Cerebellar nuclear complex (tissue), 1 donor: ENCODE measurements around the gene CCDC126.
"Not testable (repeated sequence)": the region's sequence is repeated elsewhere in the genome, so short reads cannot be mapped to it uniquely, and the experiment has no call there.

Source experiments
- DNase-seq, 2 experiments: peaks; one replicate each; lab custom pipeline; 2025; lab: John Stamatoyannopoulos, UW

The CCDC126 gene, protein sequence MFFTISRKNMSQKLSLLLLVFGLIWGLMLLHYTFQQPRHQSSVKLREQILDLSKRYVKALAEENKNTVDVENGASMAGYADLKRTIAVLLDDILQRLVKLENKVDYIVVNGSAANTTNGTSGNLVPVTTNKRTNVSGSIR

DNA sequence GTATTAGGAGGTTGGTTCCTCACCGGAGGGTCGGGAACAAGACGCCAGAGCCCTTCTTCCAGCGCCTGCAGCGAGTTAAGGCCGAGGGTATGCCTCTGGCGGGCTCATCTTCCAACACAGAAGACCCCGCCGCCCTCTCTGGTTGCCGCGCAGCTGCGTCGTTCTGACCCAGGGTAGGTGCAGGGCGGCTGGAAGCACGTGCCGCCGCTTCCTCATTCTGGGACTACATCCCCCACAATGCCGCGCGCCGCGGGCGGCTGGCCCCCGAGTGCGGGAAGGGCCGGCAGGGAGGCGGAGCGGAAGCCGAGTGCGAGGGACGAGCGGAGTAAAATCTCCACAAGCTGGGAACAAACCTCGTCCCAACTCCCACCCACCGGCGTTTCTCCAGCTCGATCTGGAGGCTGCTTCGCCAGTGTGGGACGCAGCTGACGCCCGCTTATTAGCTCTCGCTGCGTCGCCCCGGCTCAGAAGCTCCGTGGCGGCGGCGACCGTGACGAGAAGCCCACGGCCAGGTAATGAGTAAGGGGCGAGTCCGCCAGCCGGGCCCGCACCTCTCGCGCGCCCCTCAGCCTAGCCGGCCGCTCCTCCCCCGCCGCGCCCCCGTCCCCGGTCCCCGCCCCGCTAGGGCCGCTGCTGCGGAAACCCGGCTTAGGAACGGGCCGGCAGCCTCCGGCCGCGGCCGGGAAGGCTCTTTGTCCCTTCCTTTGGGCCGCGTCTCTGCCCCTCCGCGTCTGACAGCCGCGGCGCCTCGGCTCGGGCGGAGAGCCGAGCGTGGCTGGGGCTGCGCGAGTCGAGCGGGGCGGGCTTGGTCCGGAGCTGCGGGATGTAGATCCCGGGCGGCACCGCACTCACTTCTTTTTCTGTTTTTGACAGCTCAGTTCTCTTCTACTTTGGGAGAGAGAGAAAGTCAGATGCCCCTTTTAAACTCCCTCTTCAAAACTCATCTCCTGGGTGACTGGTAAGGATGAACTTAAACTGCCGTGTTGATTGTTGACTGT, at the start of gene CCDC126:
CCDC126 (plus strand) TSS at position 289 of the 998 bp plus-strand sequence. CDS start 13,934 bp downstream, outside the sequence.
- DNase-seq, result peak in 1 of 2 experiments; percentile 35

DNA sequence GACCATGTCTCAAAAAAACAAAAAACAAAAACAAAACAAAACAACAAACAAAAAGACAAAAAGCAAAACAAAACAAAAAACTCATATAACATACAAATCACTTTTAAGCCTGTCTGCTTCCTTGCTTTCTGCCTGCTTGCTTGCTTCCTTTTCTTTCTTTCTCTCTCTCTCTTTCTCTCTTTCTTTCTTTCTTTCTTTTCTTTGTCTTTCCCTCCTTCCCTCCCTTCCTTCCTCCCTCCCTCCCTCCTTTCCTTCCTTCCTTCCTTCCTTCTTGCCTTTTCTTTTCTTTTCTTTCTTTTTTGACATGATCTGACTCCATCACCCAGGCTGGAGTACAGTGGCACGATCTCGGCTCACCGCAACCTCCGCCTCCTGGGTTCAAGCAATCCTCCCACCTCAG, 49.5 kb upstream of the CCDC126 start:
- DNase-seq, result no peak

DNA sequence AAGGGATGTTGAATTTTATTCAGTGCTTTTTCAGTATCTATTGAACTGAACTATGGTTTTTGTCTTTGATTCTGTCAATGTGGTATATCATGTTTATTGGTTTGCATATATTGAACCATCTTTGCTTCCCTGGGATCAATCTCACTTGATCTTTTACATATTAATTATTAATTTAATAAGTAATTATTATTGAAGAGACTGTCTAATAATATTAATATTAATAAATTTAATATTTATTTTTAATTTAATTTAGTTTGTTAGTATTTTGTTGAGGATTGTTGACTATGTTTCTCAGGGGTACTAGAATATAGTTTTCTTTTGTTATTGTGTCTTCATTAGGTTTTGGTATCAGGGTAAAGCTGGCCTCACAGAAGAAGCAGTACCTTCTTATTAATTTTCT, 38.9 kb upstream of the CCDC126 start:
- DNase-seq, result no peak

DNA sequence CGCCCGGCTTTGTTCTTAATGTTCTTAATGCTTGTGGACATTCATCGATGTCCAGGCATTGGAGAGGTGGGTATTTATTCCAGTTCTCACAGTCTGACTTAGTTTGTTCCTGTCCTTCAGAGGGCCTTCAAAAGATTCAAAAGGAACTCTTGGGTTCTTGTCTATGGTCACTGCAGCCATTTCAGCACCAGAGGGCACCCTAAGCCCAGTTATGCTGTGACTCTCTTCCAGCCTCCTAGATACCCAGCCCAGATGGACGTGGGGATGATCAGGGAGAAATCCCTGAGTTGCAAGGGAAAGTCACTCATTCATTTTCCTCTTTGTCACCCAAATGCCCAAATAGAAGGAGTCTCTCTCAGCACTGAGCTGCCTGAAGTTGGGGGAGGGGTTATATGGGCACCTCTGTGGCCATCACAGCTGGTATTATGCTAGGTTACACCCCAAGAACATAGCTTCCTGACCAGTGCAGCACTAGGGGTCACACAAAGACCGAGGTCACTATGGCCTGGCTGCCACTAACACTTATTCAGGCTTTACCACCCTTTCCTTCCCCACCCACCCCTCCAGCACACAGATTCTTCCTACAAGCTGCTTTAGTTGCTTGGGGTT, 26.5 kb upstream of the CCDC126 start:
- DNase-seq, result peak in 1 of 2 experiments; percentile 2

DNA sequence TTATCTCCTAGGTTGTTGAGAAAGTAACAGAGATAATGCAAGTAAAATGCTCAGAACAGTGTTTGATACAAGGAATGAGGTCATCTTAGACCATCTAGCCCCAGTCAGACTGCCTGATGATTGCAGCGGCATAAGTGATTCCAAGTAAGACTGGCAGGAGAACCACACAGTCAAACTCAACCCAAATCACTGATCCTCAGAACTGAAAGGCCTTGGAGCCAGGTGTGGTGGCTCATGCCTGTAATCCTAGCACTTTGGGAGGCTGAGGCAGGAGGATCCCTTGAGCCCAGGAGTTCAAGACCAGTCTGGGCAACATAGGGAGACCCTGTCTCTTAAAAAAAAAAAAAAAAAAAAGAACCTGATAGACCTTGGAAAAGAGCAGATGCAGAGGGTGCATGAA, 15.2 kb upstream of the CCDC126 start:
- not testable (repeated sequence) for DNase-seq

DNA sequence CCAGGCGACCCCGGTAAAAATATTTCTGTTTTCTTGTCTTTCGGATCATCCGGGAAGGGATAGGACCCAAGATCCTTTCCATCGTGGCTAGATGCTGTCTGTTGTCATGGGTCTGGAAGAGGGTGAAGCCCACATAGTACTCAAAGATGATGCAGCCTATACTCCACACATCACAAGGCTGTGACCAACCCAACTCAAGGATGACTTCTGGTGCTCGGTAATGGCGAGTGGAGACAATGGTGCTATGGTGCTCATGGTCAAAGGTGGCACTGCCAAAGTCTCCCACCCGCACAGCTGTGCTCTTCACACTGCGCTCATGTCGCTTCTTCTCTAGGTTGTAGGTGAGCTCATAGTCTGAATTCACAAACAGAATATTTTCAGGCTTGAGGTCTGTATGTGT, 11.9 kb upstream of the CCDC126 start:
- not testable (repeated sequence) for DNase-seq

DNA sequence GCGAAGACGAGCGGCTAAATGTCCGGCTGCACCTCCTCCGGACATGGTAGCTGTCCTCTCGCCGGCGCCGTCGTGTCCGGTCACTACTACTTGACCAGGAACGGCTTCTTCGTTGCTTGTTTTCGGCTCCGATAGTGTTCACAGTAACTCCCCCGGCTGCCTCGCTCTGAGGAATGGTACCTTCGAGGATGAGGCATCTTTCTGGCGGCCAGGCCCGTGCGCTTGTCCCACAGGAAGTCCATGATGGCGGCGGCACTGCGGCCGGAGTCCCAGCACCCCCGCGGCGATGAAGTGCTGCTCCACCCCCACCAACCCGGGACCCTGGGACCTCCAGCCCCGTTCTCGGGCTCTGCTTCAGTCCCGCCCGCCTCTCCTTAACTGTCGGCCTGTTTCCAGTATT, 11.0 kb upstream of the CCDC126 start:
- no peak for DNase-seq

DNA sequence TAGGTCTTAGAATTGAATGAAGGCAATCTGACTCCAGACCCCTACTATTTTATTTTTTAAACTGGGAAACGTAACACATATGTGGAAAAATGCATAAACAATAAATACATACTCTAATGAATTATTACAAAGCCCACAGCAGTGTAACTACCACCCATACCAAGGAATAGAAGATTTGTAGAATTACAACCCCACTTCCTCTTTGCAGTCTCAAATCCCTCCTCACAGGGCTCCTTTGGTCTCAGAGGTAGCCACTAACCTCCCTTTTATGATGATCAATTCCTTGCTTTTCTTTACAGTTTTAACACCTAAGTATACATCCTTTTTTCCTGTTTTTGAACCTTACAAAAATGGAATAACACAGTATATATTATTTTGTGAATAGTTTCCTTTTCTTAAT, 6.7 kb upstream of the CCDC126 start:
- no peak for DNase-seq

DNA sequence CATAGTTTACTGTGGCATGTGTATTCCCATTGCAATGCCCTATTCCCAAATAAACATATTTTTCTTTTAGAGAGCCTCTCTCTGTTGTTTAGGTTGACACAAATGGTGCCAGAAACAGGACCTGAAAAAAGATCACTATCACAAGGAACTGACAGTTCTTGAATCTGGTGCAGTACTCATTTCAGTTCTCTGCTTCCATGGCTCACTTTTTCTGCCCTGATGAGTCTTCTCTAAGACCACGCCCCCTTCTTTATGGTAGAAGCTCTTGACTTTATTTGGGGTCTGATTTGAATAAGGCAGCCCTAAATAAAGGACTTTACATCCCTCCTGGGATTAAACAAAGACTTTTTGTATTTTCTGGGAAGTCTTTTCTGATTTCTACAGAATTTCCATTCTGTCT, 3.5 kb upstream of the CCDC126 start:
- DNase-seq, result no peak

DNA sequence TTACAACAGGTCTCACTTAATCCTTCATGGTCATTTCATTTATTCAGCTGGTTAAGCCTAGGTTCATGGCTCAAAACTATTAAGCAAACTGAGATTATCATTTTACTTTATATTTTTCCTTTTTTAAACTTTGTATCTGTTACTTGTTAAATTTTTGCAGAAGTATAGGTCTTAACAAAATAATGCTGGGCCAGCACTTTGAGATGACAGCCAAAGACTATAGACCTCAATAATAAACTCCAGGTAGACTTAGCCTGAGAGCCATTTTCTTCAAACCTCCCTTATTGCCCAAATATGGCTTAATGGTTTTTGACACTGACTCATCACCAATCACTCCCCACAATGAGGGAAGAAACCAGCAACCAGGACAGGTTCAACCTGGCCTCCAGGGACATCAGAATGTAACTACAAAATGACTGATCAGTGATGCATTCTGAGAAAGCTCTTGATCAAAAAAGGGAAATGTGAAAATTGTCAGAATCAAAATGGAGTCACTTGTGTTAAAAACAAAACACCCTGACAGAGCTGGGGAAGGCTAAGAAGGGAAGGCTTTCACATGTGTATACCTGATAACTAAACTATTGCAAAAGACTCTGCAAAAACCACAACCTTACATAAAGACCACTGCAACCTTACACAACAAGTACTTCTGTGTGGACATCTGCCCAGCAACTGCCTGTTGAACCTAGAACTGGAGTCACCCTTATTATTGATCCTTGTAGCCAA, 2.1 kb upstream of the CCDC126 start:
- no peak for DNase-seq

DNA sequence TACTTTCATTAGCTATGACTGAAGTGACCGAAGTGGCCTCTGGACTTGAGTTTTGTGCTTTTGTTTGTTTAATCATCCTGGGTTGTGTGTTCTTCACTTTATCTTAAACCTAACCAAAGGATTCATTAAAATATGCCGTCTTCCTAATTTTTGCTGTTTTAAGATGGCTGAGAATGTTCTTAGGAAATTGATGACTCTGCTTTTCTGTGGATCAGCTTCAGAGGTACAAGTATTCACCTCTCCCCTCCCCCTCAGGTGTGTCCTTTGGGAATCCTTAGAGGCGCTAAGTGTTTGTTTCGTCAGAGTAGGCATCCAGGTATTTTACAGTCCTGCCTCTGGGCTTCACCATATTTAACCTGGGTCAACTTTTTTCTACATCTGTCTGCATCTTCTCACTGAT, 1.1 kb downstream of the CCDC126 start:
- DNase-seq, result no peak

DNA sequence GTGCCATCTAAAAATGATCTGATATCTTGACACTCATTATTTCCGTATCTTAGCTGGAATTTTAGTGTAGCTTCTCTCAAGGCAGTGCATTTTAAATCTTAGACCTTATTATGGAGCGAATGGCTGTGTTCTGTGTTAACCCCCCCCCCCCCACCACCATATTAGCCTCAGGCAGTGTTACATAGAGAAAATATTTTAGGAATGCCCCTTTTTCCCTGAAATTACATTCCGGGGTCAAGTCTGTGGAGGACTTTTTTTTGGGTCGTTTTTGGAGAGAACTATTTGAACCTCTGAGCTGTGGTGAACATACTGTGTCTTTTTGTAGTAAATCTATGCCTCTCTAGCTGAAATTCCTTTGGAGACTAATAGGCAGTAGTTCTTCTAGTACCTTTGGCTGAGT, 3.1 kb downstream of the CCDC126 start:
- DNase-seq, result no peak

DNA sequence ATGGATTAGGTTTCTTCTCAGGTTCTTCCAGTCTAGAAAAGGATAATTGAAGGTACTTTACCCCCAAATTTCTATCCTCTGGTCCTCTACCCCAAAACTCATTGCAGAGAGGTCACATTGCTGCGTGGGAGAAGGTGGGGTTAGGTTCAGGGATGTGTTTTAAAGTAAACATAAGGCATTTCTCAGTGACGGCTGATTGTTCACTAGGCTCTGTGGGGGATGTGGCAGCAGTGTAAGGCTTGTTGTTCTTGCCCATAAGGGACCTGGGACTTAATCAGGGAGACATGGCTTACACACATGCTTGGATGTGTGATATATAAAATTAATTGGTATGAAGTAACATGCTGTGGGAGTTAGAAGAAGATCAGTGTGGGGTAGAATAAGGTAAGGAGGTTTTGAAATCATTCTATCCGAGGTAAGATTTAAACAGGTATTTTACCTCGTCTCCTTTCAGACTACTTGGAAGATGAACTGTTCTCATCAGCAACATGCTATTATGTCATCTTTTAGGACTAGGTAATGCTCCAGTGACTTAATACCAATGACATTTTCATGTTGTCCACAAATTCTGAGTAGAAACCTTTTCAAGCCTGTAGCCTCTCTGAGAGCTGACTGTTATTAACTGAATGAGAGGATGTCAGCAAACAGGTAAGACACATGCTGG, 6.6 kb downstream of the CCDC126 start:
- no peak for DNase-seq

DNA sequence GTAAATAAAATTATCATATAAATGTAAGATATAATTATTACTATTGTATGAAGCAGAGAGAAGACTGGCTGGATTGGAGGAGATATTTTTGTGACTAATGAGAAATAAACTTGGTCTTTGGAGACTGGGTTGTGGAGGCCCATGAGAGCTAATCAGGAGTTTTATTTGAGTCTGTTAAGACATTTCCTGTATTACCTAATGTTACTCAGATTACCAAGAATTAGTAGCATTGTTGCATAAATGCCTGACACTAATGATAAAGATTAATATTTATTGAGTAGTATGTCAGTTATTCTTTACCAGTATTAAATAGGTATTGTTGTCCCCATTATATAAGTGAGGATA, 7.1 kb downstream of the CCDC126 start:
- no peak for DNase-seq

DNA sequence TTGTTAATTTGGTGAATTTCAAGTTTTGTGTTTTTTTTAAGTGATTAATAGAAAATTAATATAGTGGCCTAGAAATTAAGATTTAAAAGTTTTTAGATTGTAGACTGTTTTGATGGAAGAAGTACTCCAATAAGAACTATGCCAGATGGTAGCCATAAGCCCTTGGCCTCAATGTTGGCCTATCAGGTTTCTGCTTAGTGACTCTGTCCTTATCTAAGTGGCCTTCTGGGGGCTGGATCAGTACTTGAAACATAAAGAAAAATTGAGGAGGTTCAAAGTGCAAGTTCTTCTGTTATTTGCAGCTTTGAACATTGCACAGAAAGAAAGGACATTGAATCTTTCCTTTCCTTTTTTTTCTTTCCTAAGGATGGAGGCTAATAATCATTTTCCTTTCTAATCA, 9.9 kb downstream of the CCDC126 start:
- DNase-seq, result no peak

DNA sequence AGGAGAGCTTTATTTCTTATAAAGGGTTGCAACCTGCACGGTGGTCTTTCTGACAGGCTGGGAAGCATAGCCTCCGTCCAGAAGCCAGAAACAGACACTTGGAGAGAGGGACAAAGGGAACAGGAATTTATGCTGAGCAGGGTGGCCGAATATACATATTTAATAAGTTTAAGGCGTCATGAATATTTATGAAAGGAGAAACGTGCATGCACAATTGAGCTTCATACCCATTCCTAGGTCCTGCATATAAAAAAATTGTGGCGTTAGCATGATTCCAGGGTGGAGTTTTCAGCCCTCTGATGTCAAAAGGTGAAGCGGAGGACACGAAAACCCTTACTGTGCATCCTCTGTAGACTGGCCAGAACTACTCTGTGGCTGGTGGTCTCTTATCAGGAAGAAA, 10.7 kb downstream of the CCDC126 start:
- DNase-seq, result no peak

DNA sequence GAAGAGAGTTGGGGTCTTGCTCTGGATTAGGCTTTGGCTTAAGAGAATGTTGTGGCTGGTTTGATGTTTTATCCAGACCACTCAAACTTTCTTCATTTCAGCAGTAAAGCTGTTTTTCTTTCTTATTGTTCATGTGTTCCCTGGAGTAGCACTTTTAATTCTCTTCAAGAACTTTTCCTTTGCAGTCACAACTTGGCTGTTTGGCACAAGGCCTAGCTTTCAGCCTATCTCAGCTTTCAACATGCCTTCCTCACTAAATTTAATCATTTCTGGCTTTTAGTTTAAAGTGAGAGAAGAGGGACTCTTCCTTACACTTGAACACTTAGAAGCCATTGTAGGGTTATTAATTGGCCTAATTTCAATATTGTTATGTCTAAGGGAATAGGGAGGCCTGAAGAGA, 18.1 kb downstream of the CCDC126 start:
- DNase-seq, result no peak

DNA sequence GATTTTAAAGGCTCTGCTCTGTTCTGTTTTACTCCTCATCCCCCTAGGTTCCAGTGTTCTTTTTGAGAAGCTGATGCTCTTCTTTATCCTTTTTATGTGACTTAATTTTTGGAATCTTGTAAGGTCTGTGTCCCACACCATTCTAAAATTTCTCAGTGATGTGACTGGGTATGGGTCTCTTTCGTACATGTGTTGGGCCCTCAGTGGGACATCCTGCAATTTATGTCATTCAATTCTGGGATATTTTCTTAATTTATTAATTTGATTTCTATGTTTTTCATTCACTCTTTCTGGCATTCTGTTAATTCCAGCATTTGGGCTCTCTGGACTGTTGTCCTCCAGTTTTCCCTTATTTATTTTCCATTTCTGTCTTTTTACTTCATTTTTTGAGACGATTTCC, 19.4 kb downstream of the CCDC126 start:
- no peak for DNase-seq

DNA sequence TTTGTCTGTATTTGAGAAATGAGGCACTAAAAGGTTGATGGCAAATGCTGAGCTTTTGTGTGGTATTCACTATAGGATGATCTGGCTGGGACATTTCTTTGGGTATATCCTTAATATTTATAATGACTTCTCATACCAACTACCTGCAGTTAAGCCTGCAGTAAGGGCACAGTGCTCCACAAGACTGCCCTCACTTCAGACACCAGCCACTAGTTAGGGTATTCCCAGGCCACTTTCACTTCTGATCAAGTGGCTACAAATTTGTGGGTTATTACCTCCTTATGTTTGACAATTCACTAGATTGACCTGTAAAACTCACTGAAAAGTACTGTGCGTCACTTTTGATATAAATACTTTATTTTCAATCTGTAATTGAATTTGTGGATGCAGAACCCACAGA, 20.3 kb downstream of the CCDC126 start:
- DNase-seq, result no peak

DNA sequence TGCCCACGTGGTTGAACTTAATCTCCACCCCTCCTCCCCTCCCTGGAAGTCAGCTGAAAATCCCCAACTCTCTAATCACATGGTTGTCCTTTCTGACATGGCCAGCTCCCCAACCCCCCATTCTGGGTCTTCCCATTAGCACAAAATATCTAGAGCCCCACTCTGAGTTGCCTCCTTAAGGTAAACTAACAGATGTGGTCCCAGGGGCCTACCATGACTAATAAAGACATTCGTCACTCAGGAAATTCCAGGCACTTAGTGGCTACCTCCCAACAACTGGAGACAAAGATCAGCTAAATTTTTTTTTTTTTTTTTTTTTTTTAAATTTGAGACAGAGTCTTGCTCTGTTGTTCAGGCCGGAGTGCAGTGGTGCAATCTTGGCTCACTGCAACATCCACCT, 21.1 kb downstream of the CCDC126 start:
- no peak for DNase-seq

DNA sequence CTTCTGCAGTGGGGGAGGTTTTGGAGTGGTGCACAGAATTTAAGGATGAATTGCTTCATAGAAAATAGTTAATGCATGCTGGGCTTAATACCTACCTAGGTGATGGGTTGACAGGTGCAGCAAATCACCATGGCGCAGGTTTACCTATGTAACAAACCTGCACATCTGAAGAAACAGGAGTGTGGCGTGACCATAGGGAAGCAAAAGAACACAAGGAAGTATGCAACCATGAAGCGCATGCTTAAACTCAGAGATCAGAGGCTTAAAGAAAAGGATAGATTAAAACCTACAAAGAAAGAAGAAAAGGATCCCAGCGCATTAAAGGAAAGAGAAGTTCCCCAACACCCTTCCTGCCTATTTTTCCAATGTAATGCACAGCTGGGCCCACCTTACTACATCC, 22.0 kb downstream of the CCDC126 start:
- no peak for DNase-seq

DNA sequence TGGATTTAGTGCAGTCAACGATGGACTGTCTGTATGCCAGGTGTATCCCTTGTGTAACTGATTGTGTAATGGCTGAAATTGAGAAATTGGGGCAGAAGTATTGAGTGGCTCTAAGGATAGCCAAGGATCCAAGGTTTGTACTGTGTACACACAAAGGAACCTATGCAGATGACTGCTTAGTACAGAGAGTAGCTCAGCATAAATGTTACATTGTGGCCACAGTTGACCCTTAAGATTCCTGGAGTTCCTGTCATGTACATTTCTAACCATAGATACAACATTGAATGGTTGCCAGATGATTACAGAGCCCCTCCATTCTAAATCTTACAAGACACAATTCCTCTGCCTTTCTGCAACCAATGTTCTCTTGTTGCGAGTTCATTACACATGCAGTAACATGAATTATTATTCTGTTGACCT, 25.3 kb downstream of the CCDC126 start:
- no peak for DNase-seq
